Measurements from ENCODE around the gene SNX1.

DNA sequence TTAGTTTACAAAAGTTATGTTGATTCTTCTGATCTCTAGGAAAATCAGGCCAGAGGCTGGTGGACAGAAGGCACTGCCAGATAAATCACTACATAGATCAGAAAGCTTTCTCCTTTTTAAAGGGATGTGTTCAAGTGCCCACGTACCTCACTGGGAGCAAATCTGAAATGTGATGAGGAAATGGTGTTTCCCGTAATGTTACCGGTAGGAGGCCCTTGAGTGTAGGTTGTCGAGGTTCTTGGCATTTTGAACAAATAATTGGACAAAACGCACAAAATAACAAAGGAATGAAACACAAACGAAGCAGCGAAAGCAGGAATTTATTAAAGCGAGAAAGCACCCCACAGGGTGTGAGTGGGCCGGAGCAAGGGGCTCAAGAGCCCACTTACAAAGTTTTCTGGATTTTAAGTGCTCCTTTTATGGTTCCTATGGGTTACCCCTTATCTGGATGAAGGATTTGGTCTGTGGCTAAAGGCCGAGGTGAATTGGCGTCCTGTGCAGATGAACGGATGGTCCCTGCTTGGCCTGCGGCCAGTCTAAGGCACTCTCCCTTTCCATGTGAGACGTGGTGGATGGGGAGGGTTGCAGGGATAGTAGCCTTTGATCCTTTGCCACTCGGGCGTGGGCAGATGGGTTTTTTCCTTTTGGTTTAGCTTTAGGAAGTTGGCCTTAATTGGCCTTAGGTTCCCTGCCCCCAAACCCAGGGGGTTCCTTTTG, 1.0 kb downstream of the SNX1 start:
- TF ChIP-seq POLR2A (IDR thresholded peaks at IDR 0.05) = no peak
- TF ChIP-seq, protein P1, sequence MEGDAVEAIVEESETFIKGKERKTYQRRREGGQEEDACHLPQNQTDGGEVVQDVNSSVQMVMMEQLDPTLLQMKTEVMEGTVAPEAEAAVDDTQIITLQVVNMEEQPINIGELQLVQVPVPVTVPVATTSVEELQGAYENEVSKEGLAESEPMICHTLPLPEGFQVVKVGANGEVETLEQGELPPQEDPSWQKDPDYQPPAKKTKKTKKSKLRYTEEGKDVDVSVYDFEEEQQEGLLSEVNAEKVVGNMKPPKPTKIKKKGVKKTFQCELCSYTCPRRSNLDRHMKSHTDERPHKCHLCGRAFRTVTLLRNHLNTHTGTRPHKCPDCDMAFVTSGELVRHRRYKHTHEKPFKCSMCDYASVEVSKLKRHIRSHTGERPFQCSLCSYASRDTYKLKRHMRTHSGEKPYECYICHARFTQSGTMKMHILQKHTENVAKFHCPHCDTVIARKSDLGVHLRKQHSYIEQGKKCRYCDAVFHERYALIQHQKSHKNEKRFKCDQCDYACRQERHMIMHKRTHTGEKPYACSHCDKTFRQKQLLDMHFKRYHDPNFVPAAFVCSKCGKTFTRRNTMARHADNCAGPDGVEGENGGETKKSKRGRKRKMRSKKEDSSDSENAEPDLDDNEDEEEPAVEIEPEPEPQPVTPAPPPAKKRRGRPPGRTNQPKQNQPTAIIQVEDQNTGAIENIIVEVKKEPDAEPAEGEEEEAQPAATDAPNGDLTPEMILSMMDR (IDR thresholded peaks at IDR 0.05) = peak in 3 of 6 experiments; percentile 12 to 33 (median 20)
